ENCODE results near the gene TOR2A.

- TF ChIP-seq TP53 (CRISPR knock-in tag; IDR thresholded peaks at IDR 0.05) (no peak), CTCF (IDR thresholded peaks at IDR 0.05) (no peak), RELA (CRISPR knock-in tag; IDR thresholded peaks at IDR 0.05; ENCODE audit: borderline replicate concordance) (no peak), USF2 (CRISPR knock-in tag; IDR thresholded peaks at IDR 0.05) (no peak), FOXJ3 (CRISPR knock-in tag; IDR thresholded peaks at IDR 0.05; ENCODE audit: borderline replicate concordance) (no peak), ATF6 (CRISPR knock-in tag; IDR thresholded peaks at IDR 0.05) (no peak), EMX1 (CRISPR knock-in tag; IDR thresholded peaks at IDR 0.05) (no peak), SMAD3 (CRISPR knock-in tag; IDR thresholded peaks at IDR 0.05; ENCODE audit: borderline replicate concordance) (no peak), MAX (CRISPR knock-in tag; IDR thresholded peaks at IDR 0.05) (peak; percentile 47; the same call in 1 of the 2 replicates), AFF4 (CRISPR knock-in tag; IDR thresholded peaks at IDR 0.05; ENCODE audit: borderline replicate concordance) (no peak), JAZF1 (CRISPR knock-in tag; IDR thresholded peaks at IDR 0.05) (no peak), NFYB (CRISPR knock-in tag; conservative IDR thresholded peaks at IDR 0.05; ENCODE audit: low read depth) (peak; percentile 25; the same call in 1 of the 2 replicates), ATF2 (CRISPR knock-in tag; IDR thresholded peaks at IDR 0.05; ENCODE audit: borderline replicate concordance, low read depth) (no peak)
Measured at GRCh38 chr9:127742435-127743088, 7.5 kb upstream of the TOR2A start.
